Measurements from ENCODE around the gene IL12RB2.
A peak's percentile ranks its signal among the peaks of the same experiment; 100 is the strongest.
"Not testable (repeated sequence)": the region's sequence is repeated elsewhere in the genome, so short reads cannot be mapped to it uniquely, and the experiment has no call there.

The IL12RB2 gene

GRCh38 chr1:67417733-67418132 lies 110.1 kb downstream of the IL12RB2 start:
- not testable (repeated sequence) for ATAC-seq
- peaks cover 21% of the 10 kb centered on the region for H3K4me1 Mint-ChIP-seq

GRCh38 chr1:67418839-67419586 lies 111.3 kb downstream of the IL12RB2 start:
- Mint-ChIP-seq H3K36me3 (peaks cover 72% of the 10 kb centered on the region), H3K4me3 (no peak overlapping the region), H3K4me1 (peaks cover 16% of the 10 kb centered on the region), H3K27me3 (no peaks in the 10 kb centered on the region), H3K27ac (no peak overlapping the region), H3K9me3 (no peaks in the 10 kb centered on the region)
- ATAC-seq: no peak

More at GRCh38 chr1:67417733-67418132, 110.1 kb downstream of the IL12RB2 start:
- H3K4me3 Mint-ChIP-seq, H3K9me3 Mint-ChIP-seq, H3K27me3 Mint-ChIP-seq, H3K27ac Mint-ChIP-seq: not testable (repeated sequence)
- peaks cover 72% of the 10 kb centered on the region for H3K36me3 Mint-ChIP-seq

- Mint-ChIP-seq H3K4me1 (peaks cover 20% of the 10 kb centered on the region), H3K9me3 (no peaks in the 10 kb centered on the region), H3K27ac (no peak overlapping the region), H3K27me3 (no peaks in the 10 kb centered on the region), H3K36me3 (peaks cover 71% of the 10 kb centered on the region), H3K4me3 (no peak overlapping the region)
- ATAC-seq: no peak
Measured at GRCh38 chr1:67420835-67421492, 113.3 kb downstream of the IL12RB2 start.

GRCh38 chr1:67427465-67427864 lies 119.8 kb downstream of the IL12RB2 start:
- ATAC-seq: no peak
- Mint-ChIP-seq H3K27ac (peak overlapping the region; percentile 30), H3K4me1 (peaks cover 48% of the 10 kb centered on the region), H3K27me3 (no peaks in the 10 kb centered on the region), H3K9me3 (no peaks in the 10 kb centered on the region), H3K36me3 (peaks cover 55% of the 10 kb centered on the region), H3K4me3 (peak overlapping the region; percentile 87)

- Mint-ChIP-seq H3K36me3 (peaks cover 50% of the 10 kb centered on the region), H3K9me3 (no peaks in the 10 kb centered on the region), H3K27ac (peak overlapping the region; percentile 96), H3K4me1 (peaks cover 50% of the 10 kb centered on the region), H3K27me3 (no peaks in the 10 kb centered on the region), H3K4me3 (peak overlapping the region; percentile 87)
- ATAC-seq: no peak
Measured at GRCh38 chr1:67427947-67428346, 120.3 kb downstream of the IL12RB2 start.

GRCh38 chr1:67429011-67429527 lies 121.4 kb downstream of the IL12RB2 start:
- peak overlapping the region; percentile 96 for H3K27ac Mint-ChIP-seq
- H3K4me3 Mint-ChIP-seq: peak overlapping the region; percentile 87
- peaks cover 60% of the 10 kb centered on the region for H3K4me1 Mint-ChIP-seq
- no peaks in the 10 kb centered on the region for H3K27me3 Mint-ChIP-seq
- no peak for ATAC-seq
- peaks cover 39% of the 10 kb centered on the region for H3K36me3 Mint-ChIP-seq
- no peaks in the 10 kb centered on the region for H3K9me3 Mint-ChIP-seq

GRCh38 chr1:67429528-67430357 lies 122.1 kb downstream of the IL12RB2 start:
- peaks cover 63% of the 10 kb centered on the region for H3K4me1 Mint-ChIP-seq
- peak overlapping the region; percentile 96 for H3K27ac Mint-ChIP-seq
- H3K4me3 Mint-ChIP-seq: peak overlapping the region; percentile 87
- peaks cover 35% of the 10 kb centered on the region for H3K36me3 Mint-ChIP-seq
- ATAC-seq: peak; percentile 28
- no peaks in the 10 kb centered on the region for H3K9me3 Mint-ChIP-seq
- H3K27me3 Mint-ChIP-seq: no peaks in the 10 kb centered on the region

GRCh38 chr1:67430358-67431155 lies 122.9 kb downstream of the IL12RB2 start, which contains the start of gene SERBP1:
SERBP1 (minus strand) TSS chr1:67430402; CDS start chr1:67430300, 102 bp downstream.
- peak within 1 kb of the TSS; percentile 96 for H3K27ac Mint-ChIP-seq
- no peaks in the 10 kb centered on the region for H3K9me3 Mint-ChIP-seq
- no peaks in the 10 kb centered on the region for H3K27me3 Mint-ChIP-seq
- H3K4me1 Mint-ChIP-seq: peaks cover 60% of the 10 kb centered on the region
- peak within 1 kb of the TSS; percentile 87 for H3K4me3 Mint-ChIP-seq
- peak; percentile 98 for ATAC-seq
- peaks cover 27% of the 10 kb centered on the region for H3K36me3 Mint-ChIP-seq

- peak overlapping the region; percentile 96 for H3K27ac Mint-ChIP-seq
- H3K4me1 Mint-ChIP-seq: peaks cover 53% of the 10 kb centered on the region
Measured at GRCh38 chr1:67431156-67431765, 123.6 kb downstream of the IL12RB2 start.

GRCh38 chr1:67431869-67432578 lies 124.4 kb downstream of the IL12RB2 start:
- Mint-ChIP-seq H3K27ac (peak overlapping the region; percentile 96), H3K9me3 (no peaks in the 10 kb centered on the region), H3K4me1 (peaks cover 47% of the 10 kb centered on the region), H3K36me3 (peaks cover 20% of the 10 kb centered on the region), H3K27me3 (no peaks in the 10 kb centered on the region), H3K4me3 (peak overlapping the region; percentile 58)
- ATAC-seq: no peak

More at GRCh38 chr1:67431156-67431765, 123.6 kb downstream of the IL12RB2 start:
- Mint-ChIP-seq H3K9me3 (no peaks in the 10 kb centered on the region), H3K36me3 (peaks cover 21% of the 10 kb centered on the region), H3K4me3 (peak overlapping the region; percentile 87), H3K27me3 (no peaks in the 10 kb centered on the region)
- ATAC-seq: no peak

- H3K27me3 Mint-ChIP-seq: no peaks in the 10 kb centered on the region
Measured at GRCh38 chr1:67432745-67433144, 125.1 kb downstream of the IL12RB2 start.

GRCh38 chr1:67433837-67434236 lies 126.2 kb downstream of the IL12RB2 start:
- H3K27me3 Mint-ChIP-seq: no peaks in the 10 kb centered on the region
- peak overlapping the region; percentile 96 for H3K27ac Mint-ChIP-seq
- H3K36me3 Mint-ChIP-seq: peaks cover 11% of the 10 kb centered on the region
- H3K4me1 Mint-ChIP-seq: peaks cover 35% of the 10 kb centered on the region
- no peak overlapping the region for H3K4me3 Mint-ChIP-seq
- no peaks in the 10 kb centered on the region for H3K9me3 Mint-ChIP-seq
- ATAC-seq: no peak

More at GRCh38 chr1:67432745-67433144, 125.1 kb downstream of the IL12RB2 start:
- peak overlapping the region; percentile 96 for H3K27ac Mint-ChIP-seq
- H3K36me3 Mint-ChIP-seq: peaks cover 20% of the 10 kb centered on the region
- H3K4me1 Mint-ChIP-seq: peaks cover 40% of the 10 kb centered on the region
- H3K9me3 Mint-ChIP-seq: no peaks in the 10 kb centered on the region
- ATAC-seq: no peak
- H3K4me3 Mint-ChIP-seq: no peak overlapping the region

GRCh38 chr1:67434491-67434890 lies 126.8 kb downstream of the IL12RB2 start:
- H3K4me1 Mint-ChIP-seq: peaks cover 33% of the 10 kb centered on the region
- no peaks in the 10 kb centered on the region for H3K27me3 Mint-ChIP-seq
- no peaks in the 10 kb centered on the region for H3K9me3 Mint-ChIP-seq
- H3K36me3 Mint-ChIP-seq: peaks cover 6% of the 10 kb centered on the region
- H3K27ac Mint-ChIP-seq: peak overlapping the region; percentile 96
- H3K4me3 Mint-ChIP-seq: no peak overlapping the region
- ATAC-seq: no peak
